ENCODE data around the gene RIT1.
A peak's percentile ranks its signal among the peaks of the same experiment; 100 is the strongest.

Gene RIT1, protein sequence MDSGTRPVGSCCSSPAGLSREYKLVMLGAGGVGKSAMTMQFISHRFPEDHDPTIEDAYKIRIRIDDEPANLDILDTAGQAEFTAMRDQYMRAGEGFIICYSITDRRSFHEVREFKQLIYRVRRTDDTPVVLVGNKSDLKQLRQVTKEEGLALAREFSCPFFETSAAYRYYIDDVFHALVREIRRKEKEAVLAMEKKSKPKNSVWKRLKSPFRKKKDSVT

DNA sequence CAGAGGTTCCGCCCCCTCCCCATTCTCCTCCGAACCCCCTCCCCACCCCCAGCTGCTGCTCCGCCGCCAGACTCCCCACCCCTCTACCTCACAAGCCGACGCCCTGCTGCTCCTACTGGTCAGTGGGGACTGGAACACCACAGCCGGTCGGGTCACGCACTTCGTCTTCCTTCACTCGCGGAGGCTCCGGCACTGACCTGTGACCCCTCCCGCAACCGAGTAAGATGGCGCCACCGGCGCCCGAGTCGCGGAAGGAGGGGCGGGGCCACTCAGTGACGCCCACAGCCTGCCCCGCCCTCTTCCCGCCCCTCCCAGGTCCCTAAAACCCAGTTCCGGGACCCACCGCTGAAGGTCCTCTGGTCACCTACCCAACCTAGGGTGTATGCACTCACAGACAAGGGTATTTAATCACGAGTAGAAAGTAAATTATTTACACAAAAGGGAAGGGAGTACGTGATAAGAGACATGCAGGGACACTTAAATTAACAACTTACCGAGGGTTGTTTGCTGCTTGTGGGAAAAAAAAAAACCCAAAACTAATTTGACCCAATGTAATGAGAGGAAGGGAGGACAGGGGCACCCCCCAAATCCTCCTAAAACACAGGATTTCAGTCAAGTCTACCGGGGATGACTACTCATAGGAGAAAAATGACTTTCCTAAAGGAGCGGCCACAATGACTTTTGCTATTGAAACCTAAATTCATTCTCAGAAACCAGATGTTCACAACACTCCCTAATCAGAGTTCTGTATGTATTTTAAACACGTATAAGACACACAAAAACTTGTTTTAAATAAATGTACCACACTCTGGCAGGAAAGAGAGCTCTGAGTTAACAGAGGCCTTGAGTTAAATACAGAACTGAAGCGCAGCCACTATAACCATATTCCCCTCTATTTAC, at the start of gene RIT1:
Gene RIT1 (minus strand): TSS at position 194 of the 900 bp plus-strand sequence. CDS start 588 bp downstream, outside the sequence.
- peak within 1 kb of the TSS; percentile 97 for H3K4me2 ChIP-seq
- no peaks in the 10 kb centered on the region for H3K9me3 ChIP-seq
- peak within 1 kb of the TSS; percentile 74 for H3K4me3 ChIP-seq
- peak within 1 kb of the TSS; percentile 78 for H3K9ac ChIP-seq
- no peaks in the 10 kb centered on the region for H3K27me3 ChIP-seq
- peaks cover 21% of the 10 kb centered on the region for H3K4me1 ChIP-seq
- H3K27ac ChIP-seq = peak within 1 kb of the TSS; percentile 63
- H4K20me1 ChIP-seq = peaks cover 23% of the 10 kb centered on the region
- H3K36me3 ChIP-seq = peaks cover 75% of the 10 kb centered on the region
- TF ChIP-seq Cebpa-rat (IDR thresholded peaks at IDR 0.05) = no peak

DNA sequence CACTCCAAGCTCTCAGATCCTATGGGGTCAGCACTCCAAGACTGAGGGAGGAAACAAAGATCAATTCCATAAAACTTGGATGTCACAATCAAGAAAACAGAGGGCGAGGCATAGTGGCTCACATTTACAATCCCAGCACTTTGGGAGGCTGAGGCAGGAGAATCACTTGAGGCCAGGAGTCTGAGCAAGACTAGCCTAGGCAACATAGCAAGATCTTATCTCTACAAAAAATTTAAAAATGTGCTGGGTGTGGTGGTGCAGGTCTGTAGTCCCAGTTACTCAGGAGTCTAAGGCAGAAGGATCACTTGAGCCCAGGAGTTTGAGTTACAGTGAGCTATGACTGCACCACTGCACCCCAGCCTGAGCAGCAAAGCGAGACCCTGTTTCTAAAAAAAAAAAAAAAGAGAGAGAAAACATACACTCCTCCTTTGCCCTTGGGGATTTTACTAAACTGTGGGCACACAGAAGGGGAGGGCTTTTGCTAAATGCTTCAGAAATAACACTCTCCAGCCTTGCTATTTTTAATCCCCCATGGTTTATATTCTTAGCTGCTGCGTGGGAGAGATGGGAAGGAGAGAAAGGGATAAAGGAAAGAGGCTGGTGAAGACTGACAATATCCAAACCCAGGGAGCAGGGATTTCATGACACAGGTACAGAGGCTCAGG, 49.1 kb upstream of the RIT1 start:
- peaks cover 99% of the 10 kb centered on the region for H3K36me3 ChIP-seq
- H3K9ac ChIP-seq = peak overlapping the region; percentile 68
- H3K9me3 ChIP-seq = no peaks in the 10 kb centered on the region
- H4K20me1 ChIP-seq = peaks cover 99% of the 10 kb centered on the region
- no peaks in the 10 kb centered on the region for H3K27me3 ChIP-seq
- H3K27ac ChIP-seq = peak overlapping the region; percentile 72
- H3K4me1 ChIP-seq = peaks cover 64% of the 10 kb centered on the region
- TF ChIP-seq Cebpa-rat (IDR thresholded peaks at IDR 0.05) = no peak
- H3K4me3 ChIP-seq = peak overlapping the region; percentile 47
- H3K4me2 ChIP-seq = peak overlapping the region; percentile 96

DNA sequence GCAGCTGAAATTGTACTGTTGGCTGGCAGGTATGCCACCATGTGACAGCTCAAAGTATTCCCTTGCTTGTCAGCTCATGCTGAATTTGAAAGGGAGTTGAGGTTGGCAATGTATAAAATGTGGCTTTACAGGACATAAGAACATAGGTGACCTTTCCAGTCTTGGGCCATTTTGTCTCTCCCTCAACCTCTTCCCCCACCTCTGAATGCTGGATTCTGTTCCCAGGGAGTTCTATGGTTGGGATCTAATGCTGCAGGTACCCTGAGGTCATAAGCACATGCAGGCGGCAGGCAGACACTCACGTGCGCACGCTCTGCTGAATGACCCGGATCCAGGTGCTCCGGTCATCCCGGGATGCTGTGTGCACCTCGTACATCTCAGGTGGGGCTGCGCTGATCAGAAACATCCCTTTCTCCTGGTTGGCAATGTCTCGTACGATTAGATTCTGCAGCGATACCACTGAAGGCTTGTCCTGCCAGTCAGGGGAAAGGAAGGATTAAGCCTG, 46.3 kb upstream of the RIT1 start:
- Histone ChIP-seq H3K9me3 (no peaks in the 10 kb centered on the region), H3K4me3 (no peak overlapping the region), H3K36me3 (peaks cover 100% of the 10 kb centered on the region), H3K27ac (no peak overlapping the region), H3K4me1 (peaks cover 38% of the 10 kb centered on the region), H3K4me2 (no peak overlapping the region), H3K27me3 (no peaks in the 10 kb centered on the region), H4K20me1 (peaks cover 98% of the 10 kb centered on the region), H3K9ac (no peak overlapping the region)
- TF ChIP-seq Cebpa-rat (IDR thresholded peaks at IDR 0.05) = no peak

DNA sequence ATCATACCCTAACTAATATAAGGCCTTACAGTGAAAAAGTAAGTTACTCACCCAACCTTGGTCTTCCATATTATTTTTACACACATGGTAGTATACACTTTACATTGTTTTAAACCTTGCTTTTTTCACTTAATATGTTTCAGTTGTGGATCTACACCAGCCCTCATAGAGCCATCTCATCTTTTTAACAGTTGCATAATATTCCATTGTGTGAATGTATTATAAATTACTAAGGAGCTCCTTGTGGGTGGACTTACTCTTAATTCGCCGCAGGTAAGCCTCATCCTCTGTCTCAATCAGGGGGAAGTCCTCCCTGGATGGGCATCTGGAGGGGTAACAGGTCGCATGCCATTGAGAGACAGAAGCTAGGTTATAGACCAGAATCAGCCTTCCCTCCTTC, 43.5 kb upstream of the RIT1 start:
- H3K4me1 ChIP-seq = peaks cover 17% of the 10 kb centered on the region
- H3K4me2 ChIP-seq = no peak overlapping the region
- H3K27ac ChIP-seq = no peak overlapping the region
- H3K4me3 ChIP-seq = no peak overlapping the region
- H3K36me3 ChIP-seq = peaks cover 100% of the 10 kb centered on the region
- H3K27me3 ChIP-seq = no peaks in the 10 kb centered on the region
- no peaks in the 10 kb centered on the region for H3K9me3 ChIP-seq
- TF ChIP-seq Cebpa-rat (IDR thresholded peaks at IDR 0.05) = no peak
- no peak overlapping the region for H3K9ac ChIP-seq
- peaks cover 98% of the 10 kb centered on the region for H4K20me1 ChIP-seq

DNA sequence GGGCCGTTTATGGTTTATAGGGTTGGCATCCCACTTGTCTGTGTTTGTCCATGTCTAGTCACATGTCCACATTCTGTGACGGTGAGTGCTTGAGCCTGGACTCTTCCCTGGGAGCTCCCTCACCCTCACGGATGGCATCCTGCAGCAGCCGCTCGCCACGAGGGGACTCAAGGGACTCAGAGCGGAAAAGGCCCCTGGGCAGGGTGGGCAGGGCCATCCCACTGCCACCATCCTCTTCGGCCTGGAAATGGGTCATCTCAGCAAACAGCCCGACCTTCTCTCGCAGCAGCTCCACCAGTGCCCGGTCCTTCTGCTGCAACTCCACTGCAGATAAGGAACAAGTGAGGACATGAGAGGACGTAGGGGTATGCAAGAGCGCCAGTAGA, 41.3 kb upstream of the RIT1 start:
- Histone ChIP-seq H3K27me3 (no peaks in the 10 kb centered on the region), H3K9me3 (no peaks in the 10 kb centered on the region), H3K4me2 (no peak overlapping the region), H3K4me1 (peaks cover 27% of the 10 kb centered on the region), H3K4me3 (no peak overlapping the region), H3K36me3 (peaks cover 100% of the 10 kb centered on the region), H3K9ac (no peak overlapping the region), H3K27ac (no peak overlapping the region), H4K20me1 (peaks cover 98% of the 10 kb centered on the region)
- TF ChIP-seq Cebpa-rat (IDR thresholded peaks at IDR 0.05) = no peak

DNA sequence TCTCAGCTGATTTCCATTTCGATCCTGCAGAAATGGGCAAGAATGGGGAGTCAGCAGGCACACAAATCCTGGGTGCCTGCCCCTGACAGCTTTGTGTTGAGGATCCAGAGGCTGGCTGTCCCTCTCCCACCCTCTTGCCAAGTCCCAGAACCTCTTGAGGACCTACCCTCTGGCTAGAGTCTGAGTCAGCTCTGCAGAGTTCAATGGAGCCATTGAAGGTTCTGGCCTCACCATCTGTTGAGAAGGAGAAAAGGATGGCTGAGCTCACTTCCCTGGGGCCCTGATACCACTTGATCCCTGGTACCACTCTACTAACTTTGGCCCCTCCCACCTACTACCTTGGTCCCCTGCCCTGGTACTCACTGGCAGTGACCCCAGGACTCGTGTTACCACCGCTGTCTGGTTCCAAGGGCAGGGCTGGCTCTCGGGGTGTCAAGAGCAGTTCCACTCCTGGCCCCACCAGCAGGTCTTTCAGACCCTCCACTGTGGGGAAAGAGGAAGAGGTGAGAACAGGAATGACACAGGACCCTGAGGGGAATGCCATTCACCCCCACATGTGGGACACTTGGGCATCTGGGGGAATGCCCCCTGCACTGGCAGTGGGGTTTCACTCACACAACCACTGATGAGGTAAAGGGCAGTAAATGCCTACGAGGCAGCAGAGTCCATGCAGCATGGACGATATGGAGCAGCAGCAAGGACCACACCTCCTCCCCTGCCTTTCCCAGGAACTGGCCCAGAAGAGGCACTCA, 40.8 kb upstream of the RIT1 start:
- no peaks in the 10 kb centered on the region for H3K9me3 ChIP-seq
- no peak for TF ChIP-seq Cebpa-rat (IDR thresholded peaks at IDR 0.05)
- H3K9ac ChIP-seq = no peak overlapping the region
- no peak overlapping the region for H3K4me2 ChIP-seq
- no peak overlapping the region for H3K27ac ChIP-seq
- H3K27me3 ChIP-seq = no peaks in the 10 kb centered on the region
- peaks cover 100% of the 10 kb centered on the region for H3K36me3 ChIP-seq
- H4K20me1 ChIP-seq = peaks cover 98% of the 10 kb centered on the region
- peaks cover 33% of the 10 kb centered on the region for H3K4me1 ChIP-seq
- no peak overlapping the region for H3K4me3 ChIP-seq

DNA sequence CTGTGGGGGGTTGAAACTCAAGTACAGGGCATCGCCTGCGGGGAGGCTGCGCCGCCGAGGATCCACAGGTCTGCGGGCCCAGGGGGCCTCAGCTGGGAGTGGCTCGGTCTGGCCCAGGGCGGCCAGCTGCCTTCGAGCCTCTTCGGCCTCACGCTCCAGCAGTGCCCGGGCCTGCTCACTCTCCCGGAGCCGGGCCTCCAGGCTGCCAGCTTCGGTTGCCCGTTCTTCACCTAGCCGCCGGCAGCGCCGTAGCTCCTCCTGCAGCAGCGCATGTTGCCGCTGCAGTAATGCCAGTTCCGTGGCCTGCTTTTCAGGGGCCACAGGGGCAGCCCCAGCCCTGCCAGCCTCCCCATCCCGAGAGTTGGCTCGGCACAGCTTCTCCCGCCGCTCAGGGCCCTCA, 39.7 kb upstream of the RIT1 start:
- no peaks in the 10 kb centered on the region for H3K27me3 ChIP-seq
- H3K27ac ChIP-seq = no peak overlapping the region
- H3K36me3 ChIP-seq = peaks cover 95% of the 10 kb centered on the region
- H4K20me1 ChIP-seq = peaks cover 98% of the 10 kb centered on the region
- no peak overlapping the region for H3K4me3 ChIP-seq
- H3K4me2 ChIP-seq = no peak overlapping the region
- peaks cover 44% of the 10 kb centered on the region for H3K4me1 ChIP-seq
- no peak for TF ChIP-seq Cebpa-rat (IDR thresholded peaks at IDR 0.05)
- H3K9me3 ChIP-seq = no peaks in the 10 kb centered on the region
- H3K9ac ChIP-seq = no peak overlapping the region

DNA sequence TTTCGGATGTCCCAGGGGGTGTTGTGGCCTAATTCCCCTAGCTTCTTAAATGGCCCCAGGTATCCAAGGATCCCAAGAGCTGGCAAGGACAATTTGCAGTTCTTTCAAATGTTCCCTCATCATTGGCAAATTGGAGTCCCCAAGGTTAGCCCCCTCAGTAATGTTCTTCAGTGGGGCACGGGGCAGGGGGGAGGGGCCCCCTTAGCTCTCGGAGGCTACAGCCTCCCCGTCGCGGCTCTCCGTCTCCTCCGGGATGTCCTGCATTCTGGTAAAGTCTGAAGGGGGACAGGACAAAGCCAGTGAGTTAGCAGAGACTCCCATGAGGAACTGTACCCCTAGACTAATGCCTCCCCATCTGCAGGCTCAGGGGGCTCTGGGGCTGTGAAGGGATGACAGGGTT, 36.6 kb upstream of the RIT1 start:
- no peak for TF ChIP-seq Cebpa-rat (IDR thresholded peaks at IDR 0.05)
- Histone ChIP-seq H3K4me2 (peak overlapping the region; percentile 96), H3K27ac (peak overlapping the region; percentile 78), H3K4me1 (peaks cover 75% of the 10 kb centered on the region), H3K9ac (peak overlapping the region; percentile 58; the same call in 1 of the 2 replicates), H3K9me3 (no peaks in the 10 kb centered on the region), H4K20me1 (peaks cover 88% of the 10 kb centered on the region), H3K36me3 (peaks cover 64% of the 10 kb centered on the region), H3K27me3 (no peaks in the 10 kb centered on the region), H3K4me3 (no peak overlapping the region)

DNA sequence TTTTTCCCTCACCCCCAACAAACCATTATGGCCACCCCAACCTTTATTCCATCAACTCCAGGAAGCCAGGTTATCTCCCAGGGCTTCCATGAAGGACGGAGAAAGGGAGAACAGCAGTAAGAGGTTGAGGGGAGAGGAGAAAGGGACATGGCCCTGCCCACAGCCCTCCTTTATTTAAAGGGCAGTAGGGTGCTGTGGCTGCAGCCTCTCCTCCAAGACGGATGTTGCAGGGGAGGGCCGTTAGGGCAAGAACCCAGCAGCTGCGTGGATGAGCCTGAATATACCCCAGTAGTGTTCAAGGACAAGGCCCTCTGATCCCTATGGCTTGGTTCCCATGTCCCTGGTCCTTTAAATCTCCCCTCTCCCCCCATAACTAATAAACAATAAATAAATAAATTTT, 36.1 kb upstream of the RIT1 start:
- H3K4me1 ChIP-seq = peaks cover 79% of the 10 kb centered on the region
- H4K20me1 ChIP-seq = peaks cover 83% of the 10 kb centered on the region
- H3K9me3 ChIP-seq = no peaks in the 10 kb centered on the region
- H3K36me3 ChIP-seq = peaks cover 60% of the 10 kb centered on the region
- peak overlapping the region; percentile 96 for H3K4me2 ChIP-seq
- H3K9ac ChIP-seq = peak overlapping the region; percentile 58; the same call in 1 of the 2 replicates
- peak overlapping the region; percentile 78 for H3K27ac ChIP-seq
- no peak overlapping the region for H3K4me3 ChIP-seq
- TF ChIP-seq Cebpa-rat (IDR thresholded peaks at IDR 0.05) = no peak
- no peaks in the 10 kb centered on the region for H3K27me3 ChIP-seq

All from BLaER1 (cell line).